ENCODE results near the gene NIP7.

- TF ChIP-seq CTCF (IDR thresholded peaks at IDR 0.05; ENCODE audit: low read length), result no peak
- no peak for TF ChIP-seq EZH2 (IDR thresholded peaks at IDR 0.05; ENCODE audit: borderline replicate concordance, low read length)
Observed at GRCh38 chr16:69313469-69313868, 26.1 kb upstream of the NIP7 start.
